Stimulated activated CD4-positive, alpha-beta T cell treated with anti-CD3 and anti-CD28 coated beads, Interleukin-15, amount 100 ng/mL, for 48 hours (primary cell): ENCODE measurements around the gene BCORL1.

Experiments
- DNase-seq, 2 donors: peaks; one replicate each; pipeline ENCODE4 v3.0.0-alpha.2; 2020; ENCODE audit warnings: low read depth in 2 of 2

The BCORL1 gene

DNA sequence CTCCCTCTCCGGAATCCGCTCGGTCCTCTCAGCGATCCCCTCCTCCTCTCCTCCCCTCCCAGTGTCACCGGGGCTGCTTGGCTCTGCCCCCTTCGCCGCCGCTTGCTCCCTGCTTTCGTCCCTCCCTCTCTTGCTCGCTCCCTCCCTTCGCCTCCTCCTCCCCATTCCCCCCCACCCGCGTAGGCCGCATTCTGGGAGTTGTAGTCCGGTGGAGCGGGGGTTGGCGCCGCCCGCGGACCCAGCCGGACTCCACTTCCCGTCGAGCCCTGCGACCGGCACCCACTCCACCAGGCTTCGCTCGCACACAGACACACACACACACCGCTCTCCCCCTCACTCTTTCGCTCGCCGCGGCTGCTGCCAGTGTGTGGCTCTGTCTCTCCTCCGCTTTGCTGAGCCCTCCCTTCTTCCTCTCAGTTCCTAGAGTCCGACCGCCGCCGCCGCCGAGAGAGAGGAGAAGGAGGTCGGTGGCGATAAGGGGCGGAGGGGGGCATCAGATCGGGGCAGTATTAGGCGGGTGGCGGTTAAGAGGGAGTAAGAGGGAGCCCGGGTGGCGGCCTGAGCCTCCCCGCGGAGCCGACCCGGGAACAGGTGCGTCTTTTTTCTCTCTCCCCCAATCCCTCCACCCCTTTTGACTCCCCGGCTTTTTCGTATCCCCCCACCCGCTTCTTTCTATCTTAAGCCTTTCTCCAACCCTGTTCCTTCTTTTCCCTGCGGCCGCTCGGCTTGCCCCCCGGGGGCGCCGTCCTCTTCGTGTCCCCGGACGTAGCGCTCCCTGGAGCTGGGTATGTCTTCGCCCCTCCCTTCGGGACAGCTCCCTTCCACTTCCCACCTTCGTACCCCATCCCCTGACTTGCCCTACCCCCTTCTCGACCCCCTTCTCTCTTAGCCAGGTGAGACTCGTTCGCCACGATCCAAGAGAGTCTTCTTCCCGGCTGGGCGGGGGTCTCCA, at the start of gene BCORL1:
BCORL1 (plus strand) TSS at position 336 of the 952 bp plus-strand sequence. CDS start 22,597 bp downstream, outside the sequence.
- peak; percentile 83 for DNase-seq

GRCh38 chrX:129932821-129933321, 49.6 kb upstream of the BCORL1 start:
- no peak for DNase-seq

- DNase-seq = no peak
These were observed 48.7 kb upstream of the BCORL1 start for GRCh38 chrX:129933700-129934099.

- DNase-seq = no peak
These were observed 48.0 kb upstream of the BCORL1 start for GRCh38 chrX:129934461-129934860.

GRCh38 chrX:129934952-129935351, 47.5 kb upstream of the BCORL1 start:
- DNase-seq = no peak

DNA sequence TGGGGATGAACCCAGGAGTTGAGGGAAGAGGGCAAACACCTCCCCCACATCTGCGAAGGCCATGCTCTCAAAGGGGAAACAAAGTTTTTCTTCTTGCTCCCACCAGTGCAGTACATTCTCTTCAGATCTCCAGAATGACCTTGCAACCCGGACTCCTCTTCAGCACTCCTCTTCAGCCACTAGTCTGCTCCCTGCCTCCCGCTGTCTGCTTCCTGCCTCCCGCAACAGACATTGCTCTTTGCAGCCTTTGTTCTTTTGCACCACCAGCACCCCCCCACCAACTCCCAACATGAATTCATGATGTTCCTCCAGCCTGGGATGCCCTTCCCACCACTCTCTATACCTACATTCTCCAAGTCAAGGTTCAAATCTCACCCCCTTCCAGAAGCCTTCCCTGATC, 44.4 kb upstream of the BCORL1 start:
- no peak for DNase-seq

DNA sequence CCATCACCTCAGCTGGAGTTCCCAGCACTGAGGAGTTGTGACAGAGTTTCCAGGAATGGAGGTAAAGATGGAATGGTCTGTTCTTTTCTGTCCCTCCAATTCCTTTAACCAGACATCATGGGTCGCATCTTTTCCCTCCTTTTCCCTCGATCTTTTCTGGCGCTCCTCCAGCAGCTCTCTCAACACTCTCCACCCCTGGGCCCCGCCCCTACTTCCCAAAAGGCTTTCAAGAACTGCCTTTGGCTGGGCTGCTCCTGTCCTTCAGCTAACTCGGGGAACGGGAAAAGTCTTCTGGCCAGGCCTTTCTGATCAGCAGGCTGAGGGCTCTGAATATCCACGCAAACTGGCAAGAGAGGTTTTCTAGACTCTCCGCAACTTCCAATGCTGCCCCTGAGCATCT, 42.4 kb upstream of the BCORL1 start:
- no peak for DNase-seq

DNA sequence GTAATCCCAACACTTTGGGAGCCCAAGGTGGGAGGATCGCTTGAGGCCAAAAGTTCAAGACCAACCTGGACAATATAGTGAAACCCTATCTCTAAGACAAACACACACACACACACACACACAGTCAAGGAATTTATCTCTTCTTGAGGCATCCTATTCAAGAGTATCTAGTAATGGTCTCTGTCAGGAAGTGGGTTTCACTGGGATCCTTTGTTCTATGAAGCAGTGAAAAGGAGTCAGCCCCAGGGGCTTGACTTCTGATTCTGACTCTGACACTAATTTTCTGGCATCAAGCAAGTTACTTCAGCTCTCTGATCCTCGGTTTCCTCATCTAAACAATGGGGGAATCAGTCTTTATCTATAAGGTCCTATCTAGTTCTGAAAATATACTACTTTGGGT, 41.7 kb upstream of the BCORL1 start:
- no peak for DNase-seq

- DNase-seq = no peak
These were observed 37.3 kb upstream of the BCORL1 start for GRCh38 chrX:129945131-129945530.

DNA sequence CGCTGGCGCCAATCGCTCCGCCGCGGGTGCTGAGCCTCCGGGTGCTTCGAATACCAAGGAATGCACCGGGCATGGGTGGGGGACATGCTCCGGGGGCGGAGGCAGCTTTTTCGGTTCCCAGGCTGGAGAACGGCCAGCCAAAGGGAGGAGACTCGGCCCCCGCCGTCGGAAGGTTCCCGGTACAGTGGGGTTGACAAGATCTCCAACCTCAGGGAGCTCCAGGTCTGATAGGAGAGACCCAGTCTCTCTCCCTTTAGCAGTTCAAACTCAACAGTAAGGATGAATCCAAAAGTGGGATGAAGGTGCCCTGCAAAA, 29.1 kb upstream of the BCORL1 start:
- no peak for DNase-seq

DNA sequence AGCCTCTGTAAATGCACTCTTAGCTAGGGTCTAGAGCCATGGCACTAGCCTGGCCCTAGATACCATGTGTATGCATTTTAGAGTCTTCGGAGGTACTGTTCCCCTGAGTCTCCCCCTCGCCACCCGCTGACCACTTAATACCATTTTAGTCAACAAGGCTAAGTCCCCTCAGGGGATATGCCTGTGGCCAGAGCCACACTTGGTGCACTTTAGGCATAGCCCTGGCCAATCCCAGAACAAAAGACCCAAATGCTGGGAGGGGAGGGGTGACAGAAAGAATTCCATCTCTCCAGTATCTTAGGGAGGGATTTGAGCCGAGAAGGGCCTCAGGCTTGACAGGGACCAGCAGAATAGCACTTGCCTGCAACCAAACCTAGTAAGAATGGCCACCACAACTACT, 28.6 kb upstream of the BCORL1 start:
- DNase-seq = no peak

DNA sequence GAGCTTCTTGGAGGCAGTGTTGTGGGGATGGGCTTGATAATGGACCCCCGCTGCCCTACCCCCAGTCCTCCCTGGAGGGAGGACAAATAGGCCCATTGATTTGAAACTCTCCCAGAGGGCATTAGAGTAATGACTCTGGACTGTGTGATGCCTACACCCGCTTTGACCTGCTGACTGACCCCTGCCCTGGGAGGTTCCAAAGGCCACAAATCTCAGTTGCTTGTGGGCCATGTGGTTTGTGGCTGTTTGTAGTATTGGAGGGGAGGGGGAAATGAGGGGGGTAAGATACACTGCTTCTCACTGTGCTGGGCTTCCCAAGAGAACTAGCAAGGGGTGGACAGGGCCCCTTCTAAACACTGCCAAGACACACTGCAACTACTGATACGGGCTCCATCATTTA, 27.6 kb upstream of the BCORL1 start:
- DNase-seq = no peak

GRCh38 chrX:129955682-129956081, 26.8 kb upstream of the BCORL1 start:
- DNase-seq = no peak

GRCh38 chrX:129956145-129956544, 26.3 kb upstream of the BCORL1 start:
- DNase-seq = no peak

DNA sequence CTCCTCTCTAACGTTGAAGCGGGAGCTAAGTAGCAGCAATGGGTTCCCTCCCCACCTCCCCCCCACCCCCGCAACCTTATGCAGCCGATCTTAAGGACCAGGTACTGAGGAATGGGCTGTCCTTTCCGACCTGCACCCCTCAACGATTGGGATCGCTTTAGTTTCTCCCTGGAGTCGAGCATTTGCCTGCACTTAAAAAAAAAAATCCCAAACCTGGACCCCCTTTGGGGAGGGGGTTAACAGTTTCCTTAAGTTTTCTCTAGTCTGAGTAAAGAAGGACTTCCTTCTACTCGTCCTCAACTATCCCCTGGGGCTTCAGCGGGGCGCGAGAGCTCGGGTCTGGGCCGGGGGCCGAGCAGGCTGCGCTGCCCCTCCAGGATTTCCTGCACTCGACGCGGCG, 25.7 kb upstream of the BCORL1 start:
- no peak for DNase-seq

GRCh38 chrX:129957241-129958082, 25.0 kb upstream of the BCORL1 start:
- DNase-seq = no peak

GRCh38 chrX:129958083-129958465, 24.4 kb upstream of the BCORL1 start:
- DNase-seq = no peak

DNA sequence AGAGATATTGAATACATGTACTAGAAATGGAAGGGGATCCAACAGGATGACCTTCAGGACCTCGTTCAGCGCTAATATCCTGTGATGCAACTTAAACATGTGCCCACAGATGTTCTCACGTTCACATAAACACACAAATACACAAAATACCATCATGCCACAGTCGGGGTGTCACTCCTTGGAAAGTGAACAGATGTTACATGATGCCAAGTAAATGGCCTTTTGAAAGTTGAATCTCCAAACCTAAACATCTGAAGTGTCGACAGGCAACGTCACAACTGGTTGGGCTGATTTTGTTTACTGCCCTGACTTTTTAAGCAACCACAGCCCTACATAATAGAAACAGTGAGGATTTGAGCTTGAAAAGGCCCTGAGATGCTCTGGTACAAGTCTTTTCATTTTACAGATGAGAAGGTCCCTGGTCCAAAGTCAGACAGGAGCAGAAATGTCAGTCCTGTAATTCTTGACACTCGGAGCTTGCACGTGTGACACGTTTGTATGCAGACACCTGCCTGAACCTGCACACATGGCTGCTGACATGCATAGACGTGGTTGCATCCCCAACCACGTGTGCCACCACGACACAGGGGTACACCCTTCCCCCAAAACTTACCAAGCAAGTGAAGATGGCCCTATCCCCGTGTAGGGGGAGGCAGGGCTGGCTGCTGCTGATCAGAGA, 23.5 kb upstream of the BCORL1 start:
- no peak for DNase-seq

DNA sequence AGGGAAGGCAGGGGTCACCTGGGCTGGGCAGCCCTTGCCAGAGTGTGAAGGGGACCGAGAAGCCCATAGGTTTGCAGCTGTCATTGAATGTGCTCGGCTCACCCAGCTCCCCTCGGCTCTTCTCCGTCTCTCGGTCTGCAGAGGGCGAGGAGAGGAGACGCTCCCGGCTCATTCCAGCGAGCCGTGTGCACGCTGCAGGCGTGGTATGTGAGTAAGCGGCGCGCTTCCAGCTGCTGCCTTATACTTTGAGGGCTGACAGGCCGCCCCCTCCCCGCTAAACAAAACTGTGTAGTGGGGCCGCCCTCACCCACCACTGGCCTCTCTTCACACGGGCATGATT, 23.0 kb upstream of the BCORL1 start:
- DNase-seq = no peak

GRCh38 chrX:129961180-129962083, 21.0 kb upstream of the BCORL1 start:
- peak; percentile 51 to 62 for DNase-seq

DNA sequence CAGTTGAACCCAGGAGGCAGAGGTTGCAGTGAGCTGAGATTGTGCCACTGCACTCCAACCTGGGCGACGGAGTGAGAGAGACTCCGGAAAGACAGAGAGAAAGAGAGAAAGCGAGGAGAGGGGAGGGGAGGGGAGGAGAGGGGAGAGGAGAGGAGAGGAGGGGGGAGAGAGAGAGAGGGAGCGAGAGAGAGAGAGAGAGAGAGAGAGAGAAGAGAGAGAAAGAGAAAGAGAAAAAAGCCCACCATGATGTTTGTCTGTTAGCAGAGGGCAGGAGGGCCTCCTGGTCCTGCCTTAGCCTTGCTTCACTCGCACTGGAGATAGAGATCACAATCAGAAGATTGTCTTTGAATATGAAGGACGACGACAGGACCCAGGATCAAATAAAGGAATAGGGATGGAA, 18.7 kb upstream of the BCORL1 start:
- no peak for DNase-seq
